ENCODE measurements around the gene NFATC2.
"Not testable (repeated sequence)": the region's sequence is repeated elsewhere in the genome, so short reads cannot be mapped to it uniquely, and the experiment has no call there.

The NFATC2 gene

DNA sequence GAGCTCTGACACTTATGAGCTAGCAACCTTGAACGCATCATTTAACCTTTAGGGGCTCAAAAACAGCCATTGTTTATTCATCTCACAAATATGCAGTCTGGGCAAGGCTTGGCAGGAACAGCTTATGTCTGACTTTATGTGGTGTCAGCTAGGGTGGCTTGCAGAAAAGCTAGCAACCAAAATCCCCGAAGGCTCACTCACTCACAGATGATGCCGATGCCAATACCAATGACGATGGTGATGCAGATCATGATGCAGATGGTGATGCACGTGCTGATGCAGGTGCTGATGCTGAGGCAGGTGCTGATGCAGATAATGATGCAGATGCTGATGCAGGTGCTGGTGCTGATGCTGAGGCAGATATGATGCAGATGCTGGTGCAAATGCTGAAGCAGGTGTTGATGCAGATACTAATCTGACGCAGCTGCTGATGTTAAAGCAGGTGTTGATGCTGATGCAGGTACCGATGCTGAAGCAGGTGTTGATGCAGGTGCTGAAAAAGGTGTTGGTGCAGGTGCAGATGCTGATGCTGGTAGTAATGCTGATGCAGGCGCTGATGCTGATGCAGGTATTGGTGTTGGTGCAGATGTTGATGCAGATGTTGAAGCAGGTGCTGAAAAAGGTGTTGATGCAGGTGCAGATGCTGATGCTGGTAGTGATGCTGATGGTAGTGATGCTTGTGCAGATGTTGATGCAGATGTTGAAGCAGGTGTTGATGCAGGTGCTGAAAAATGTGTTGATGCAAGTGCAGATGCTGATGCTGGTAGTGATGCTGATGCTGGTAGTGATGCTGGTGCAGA lies 195.6 kb downstream of the NFATC2 start:
- DNase-seq: no peak

GRCh38 chr20:51345601-51346101 lies 196.9 kb downstream of the NFATC2 start:
- no peak for DNase-seq

DNA sequence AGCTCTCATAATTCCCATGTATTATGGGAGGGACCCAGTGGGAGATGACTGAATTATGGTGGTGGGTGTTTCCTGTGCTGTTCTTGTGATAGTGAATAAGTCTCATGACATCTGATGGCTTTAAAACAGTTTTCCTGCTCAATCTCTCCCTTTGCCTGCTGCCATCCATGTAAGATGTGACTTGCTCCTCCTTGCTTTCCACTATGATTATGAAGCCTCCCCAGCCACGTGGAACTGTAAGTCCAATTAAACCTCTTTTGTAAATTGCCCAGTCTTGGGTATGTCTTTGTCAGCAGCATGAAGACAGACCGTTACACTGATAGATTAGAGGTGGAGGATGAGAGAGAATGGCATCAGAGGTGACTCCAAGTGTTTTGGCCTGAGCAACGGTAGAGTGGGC lies 198.7 kb downstream of the NFATC2 start:
- not testable (repeated sequence) for DNase-seq

GRCh38 chr20:51342510-51343236 lies 199.8 kb downstream of the NFATC2 start:
- DNase-seq: no peak

DNA sequence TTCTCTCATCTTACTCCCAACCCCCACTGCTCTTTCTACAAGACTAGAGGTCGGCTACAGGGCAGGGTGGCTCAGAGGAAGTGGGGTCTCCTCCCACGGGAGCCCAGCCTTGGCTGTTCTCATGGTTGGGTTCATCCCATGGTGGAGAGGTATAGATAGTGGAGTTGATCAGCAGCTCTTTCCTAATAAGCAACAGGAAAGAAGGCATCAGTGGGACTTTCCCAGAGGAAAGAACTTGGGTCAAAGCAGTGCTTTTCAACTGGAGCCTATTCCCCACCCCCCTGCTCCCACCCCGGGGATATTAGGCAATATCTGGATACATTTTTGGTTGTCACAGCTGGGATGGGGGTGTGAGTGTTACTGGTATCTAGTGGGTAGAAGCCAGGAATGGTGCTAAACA lies 200.9 kb downstream of the NFATC2 start:
- DNase-seq: no peak

GRCh38 chr20:51340451-51340840 lies 202.1 kb downstream of the NFATC2 start:
- no peak for DNase-seq

DNA sequence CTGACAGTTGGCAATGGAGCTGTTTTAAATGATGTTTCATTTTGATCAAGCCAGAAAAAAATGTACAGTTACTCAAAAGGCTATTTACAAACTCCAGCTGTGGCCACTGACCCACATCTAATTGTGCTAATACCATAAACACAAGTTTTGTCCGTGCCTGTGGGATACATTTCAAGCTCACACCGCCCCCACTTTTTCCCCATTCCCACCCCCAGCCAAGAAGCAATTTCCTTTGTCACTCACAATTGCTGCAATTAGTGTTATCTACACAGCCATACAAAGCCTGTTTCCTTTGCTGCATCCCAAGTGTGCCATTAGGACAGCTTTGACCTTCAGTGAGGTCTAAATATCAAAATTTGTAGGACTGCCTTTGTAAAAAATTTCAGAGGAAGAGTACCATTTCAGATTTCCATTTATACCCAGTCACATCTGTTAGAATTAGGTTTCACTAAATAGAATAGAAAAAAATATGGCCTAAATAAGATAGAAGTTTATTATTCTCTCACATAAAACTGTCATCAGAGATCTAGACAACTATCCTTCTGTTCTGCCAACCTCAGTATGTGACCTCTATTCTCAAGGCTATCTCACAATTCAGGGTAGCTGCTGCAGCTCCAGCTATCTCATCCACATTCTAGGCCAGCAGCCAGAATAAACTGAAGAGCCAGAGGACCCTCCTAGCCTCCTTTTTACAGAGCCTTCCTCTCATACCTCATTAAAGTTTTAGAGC lies 202.6 kb downstream of the NFATC2 start:
- no peak for DNase-seq

GRCh38 chr20:51338692-51339440 lies 203.7 kb downstream of the NFATC2 start:
- no peak for DNase-seq

DNA sequence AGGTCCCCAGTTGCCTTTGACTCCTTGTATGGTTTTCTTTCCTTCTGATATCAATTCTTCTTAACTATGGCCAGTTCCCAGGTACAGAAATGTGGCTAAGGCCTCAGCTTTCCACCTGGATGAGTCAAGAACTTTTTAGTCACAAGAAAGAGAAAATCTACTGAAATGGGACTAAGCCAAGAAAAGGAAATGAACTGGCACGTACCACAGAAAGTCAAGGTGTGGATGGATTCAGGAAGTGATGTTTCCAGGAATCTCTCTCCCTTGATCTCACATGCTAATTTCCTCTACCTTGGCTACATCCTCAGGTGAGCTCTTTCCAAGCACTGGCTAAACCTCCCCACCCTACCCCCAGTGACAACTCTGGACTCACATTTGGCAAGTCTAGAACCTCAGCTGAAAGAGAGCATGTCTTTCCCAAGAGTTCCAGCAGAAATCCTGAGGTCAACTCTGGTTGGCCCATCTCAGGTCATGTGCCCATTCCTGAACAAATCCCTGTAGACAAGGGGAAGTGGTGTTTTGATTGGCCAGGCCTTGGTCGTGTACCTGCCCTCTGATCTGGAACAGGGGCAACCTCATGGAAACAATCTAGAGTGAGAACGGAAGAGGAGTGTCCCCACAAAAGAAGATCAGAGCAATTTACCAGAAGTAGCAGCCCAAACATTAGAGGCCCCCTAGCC lies 205.3 kb downstream of the NFATC2 start:
- DNase-seq: no peak

All from T-helper 9 cell (primary cell).